H1 (cell line): ENCODE measurements around the gene KHSRP. TPM values are rescaled to one million over a fixed set of nuclear protein-coding genes. Genes with fewer than 3 reads are reported as not detected.

Experiments used
- BACH1 ChIP-seq: IDR thresholded peaks from 2 replicates; pipeline ENCODE4 v1.6.1; 2012; ENCODE audit warnings: low read length, improper control_type of control experiment
- polyA plus RNA-seq, 7 experiments: library from polyadenylated mRNA; depleted of rRNA in 3 of 7; stranded (reverse) in 5 of 7; unstranded in 2 of 7; fragments of >200 nt in 5 of 7; fragments of 200-250 nt in 2 of 7; gene quantifications; 1 replicate in 5 of 7; 2 replicates in 1 of 7; 4 replicates in 1 of 7; pipeline versions ENCODE4 v1.2.1 to v1.2.3, GENCODE V29; 2011 to 2013; ENCODE audit warnings: missing spikeins in 2 of 7, mixed read lengths in 2 of 7
- total RNA-seq: library from RNA; stranded (reverse); fragmentation: NEBNext Ultra II Directional; extraction: Animal tissue kit (Norgen Biotek cat#: 25700); gene quantifications from 2 replicates; pipeline ENCODE4 v1.2.1, GENCODE V29; 2021

The KHSRP gene
- total and polyA plus RNA-seq, 2 of the 8 experiments (the other 6 are each of a cell fraction or from before 2014, with no cell fraction given) = 143 to 573 TPM

- TF ChIP-seq BACH1 = no peak
Observed at GRCh38 chr19:6457958-6458694, 33.5 kb upstream of the KHSRP start (continued).
